ENCODE measurements around the gene PDLIM1.
"Not testable (repeated sequence)": the region's sequence is repeated elsewhere in the genome, so short reads cannot be mapped to it uniquely, and the experiment has no call there.

Gene PDLIM1

DNA sequence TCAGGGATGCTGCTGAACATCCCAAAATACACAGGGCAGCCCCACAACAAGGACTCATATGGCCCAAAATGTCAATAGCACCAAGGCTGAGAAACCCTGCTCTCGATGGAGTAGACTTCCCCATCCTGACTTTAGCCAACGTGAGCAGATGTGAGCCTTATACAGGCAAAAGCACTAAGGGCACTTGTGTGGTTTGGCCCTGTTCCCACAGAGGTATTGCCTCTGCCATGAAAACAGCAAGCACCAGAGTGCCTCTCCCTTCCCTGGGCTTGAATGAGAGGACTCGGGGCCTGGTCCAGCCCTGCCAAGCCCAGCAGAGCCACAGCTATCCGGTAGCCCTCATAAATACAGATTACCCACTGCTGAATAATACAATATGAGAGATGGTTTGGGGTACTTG, 49.3 kb downstream of the PDLIM1 start:
- DNase-seq (ENCODE audit: low read depth in 1 of 2, low spot score in 1 of 2) = no peak
- TF ChIP-seq REST (IDR thresholded peaks at IDR 0.05; ENCODE audit: insufficient replicate concordance, low read depth) = no peak
- TF ChIP-seq SPI1 (IDR thresholded peaks at IDR 0.05; ENCODE audit: borderline replicate concordance, low read depth) = no peak
- TF ChIP-seq, protein P1, sequence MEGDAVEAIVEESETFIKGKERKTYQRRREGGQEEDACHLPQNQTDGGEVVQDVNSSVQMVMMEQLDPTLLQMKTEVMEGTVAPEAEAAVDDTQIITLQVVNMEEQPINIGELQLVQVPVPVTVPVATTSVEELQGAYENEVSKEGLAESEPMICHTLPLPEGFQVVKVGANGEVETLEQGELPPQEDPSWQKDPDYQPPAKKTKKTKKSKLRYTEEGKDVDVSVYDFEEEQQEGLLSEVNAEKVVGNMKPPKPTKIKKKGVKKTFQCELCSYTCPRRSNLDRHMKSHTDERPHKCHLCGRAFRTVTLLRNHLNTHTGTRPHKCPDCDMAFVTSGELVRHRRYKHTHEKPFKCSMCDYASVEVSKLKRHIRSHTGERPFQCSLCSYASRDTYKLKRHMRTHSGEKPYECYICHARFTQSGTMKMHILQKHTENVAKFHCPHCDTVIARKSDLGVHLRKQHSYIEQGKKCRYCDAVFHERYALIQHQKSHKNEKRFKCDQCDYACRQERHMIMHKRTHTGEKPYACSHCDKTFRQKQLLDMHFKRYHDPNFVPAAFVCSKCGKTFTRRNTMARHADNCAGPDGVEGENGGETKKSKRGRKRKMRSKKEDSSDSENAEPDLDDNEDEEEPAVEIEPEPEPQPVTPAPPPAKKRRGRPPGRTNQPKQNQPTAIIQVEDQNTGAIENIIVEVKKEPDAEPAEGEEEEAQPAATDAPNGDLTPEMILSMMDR (IDR thresholded peaks at IDR 0.05; ENCODE audit: insufficient read depth, low read length) = no peak
- no peak for TF ChIP-seq GABPA (IDR thresholded peaks at IDR 0.05; ENCODE audit: low read depth)
- no peak for TF ChIP-seq POLR2AphosphoS5 (IDR thresholded peaks at IDR 0.05; ENCODE audit: low read depth)

DNA sequence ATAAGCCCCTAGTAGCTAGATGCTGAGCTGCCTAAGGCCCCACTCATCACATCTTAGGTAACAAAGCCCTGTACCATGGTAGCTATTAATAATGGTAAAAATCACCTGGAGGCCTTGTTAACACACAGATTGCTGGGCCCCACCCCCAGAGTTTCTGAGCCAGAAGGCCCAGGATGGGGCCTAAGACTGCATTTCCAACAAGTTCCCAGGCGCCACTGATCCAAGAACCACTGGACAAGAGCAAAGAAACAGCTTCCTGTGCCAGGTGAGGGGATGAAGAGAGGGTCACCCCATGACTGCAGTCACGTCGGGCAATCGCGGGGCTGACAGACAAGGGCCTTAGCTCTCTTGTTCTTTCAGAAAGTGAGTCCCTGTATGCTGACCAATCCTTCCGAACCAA, 50.0 kb downstream of the PDLIM1 start:
- Histone ChIP-seq H3K27ac (replicated peaks) (no peak overlapping the region), H3K27me3 (ENCODE audit: insufficient read depth, poor library complexity, severe bottlenecking) (no peaks in the 10 kb centered on the region), H3K4me3 (replicated peaks; ENCODE audit: insufficient read depth, low read length) (no peak overlapping the region)
- no peak for TF ChIP-seq GABPA (IDR thresholded peaks at IDR 0.05; ENCODE audit: low read depth)
- TF ChIP-seq SPI1 (IDR thresholded peaks at IDR 0.05; ENCODE audit: borderline replicate concordance, low read depth) = no peak
- no peak for TF ChIP-seq REST (IDR thresholded peaks at IDR 0.05; ENCODE audit: insufficient replicate concordance, low read depth)
- TF ChIP-seq, protein P1 (IDR thresholded peaks at IDR 0.05; ENCODE audit: insufficient read depth, low read length) = no peak
- no peak for TF ChIP-seq POLR2AphosphoS5 (IDR thresholded peaks at IDR 0.05; ENCODE audit: low read depth)
- DNase-seq (ENCODE audit: low read depth in 1 of 2, low spot score in 1 of 2) = no peak

More for the DNA sequence above, 49.3 kb downstream of the PDLIM1 start:
- Histone ChIP-seq H3K4me3 (replicated peaks; ENCODE audit: insufficient read depth, low read length) (no peak overlapping the region), H3K27me3 (ENCODE audit: insufficient read depth, poor library complexity, severe bottlenecking) (no peaks in the 10 kb centered on the region), H3K27ac (replicated peaks) (no peak overlapping the region)

DNA sequence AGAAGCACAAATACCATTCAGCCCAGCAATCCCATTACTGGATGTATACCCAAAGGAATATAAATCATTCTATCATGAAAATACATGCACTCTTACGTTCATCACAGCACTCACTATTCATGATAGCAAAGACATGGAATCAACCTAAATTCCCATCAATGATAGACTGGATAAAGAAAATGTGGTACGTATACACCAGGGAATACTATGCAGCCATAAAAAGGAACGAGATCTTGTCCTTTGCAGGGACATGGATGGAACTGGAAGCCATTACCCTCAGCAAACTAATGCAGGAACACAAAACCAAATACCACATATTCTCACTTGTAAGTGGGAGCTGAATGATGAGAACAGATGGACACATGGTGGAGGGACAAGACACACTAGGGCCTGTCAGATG, 50.7 kb downstream of the PDLIM1 start:
- DNase-seq (ENCODE audit: low read depth in 1 of 2, low spot score in 1 of 2); H3K27ac ChIP-seq (replicated peaks); H3K27me3 ChIP-seq (ENCODE audit: insufficient read depth, poor library complexity, severe bottlenecking); H3K4me3 ChIP-seq (replicated peaks; ENCODE audit: insufficient read depth, low read length): not testable (repeated sequence)

- no peak for TF ChIP-seq POLR2AphosphoS5 (IDR thresholded peaks at IDR 0.05; ENCODE audit: low read depth)
- Histone ChIP-seq H3K27me3 (ENCODE audit: insufficient read depth, poor library complexity, severe bottlenecking) (no peaks in the 10 kb centered on the region), H3K4me3 (replicated peaks; ENCODE audit: insufficient read depth, low read length) (no peak overlapping the region), H3K27ac (replicated peaks) (no peak overlapping the region)
- DNase-seq (ENCODE audit: low read depth in 1 of 2, low spot score in 1 of 2) = no peak
These were observed 53.2 kb downstream of the PDLIM1 start for GRCh38 chr10:95237376-95238170.

Measured in HL-60 (cell line).